ENCODE data around the gene GPX8. TPM values are rescaled to one million over a fixed set of nuclear protein-coding genes. Genes with fewer than 3 reads are reported as not detected.
A peak's percentile ranks its signal among the peaks of the same experiment; 100 is the strongest.

GPX8 gene
- total RNA-seq, 1 experiment from 2014 or later = 18.3 TPM

GRCh38 chr5:55191165-55191564, 31.2 kb downstream of the GPX8 start:
- DNase-seq (peak; percentile 12), ATAC-seq (no peak)
- Histone ChIP-seq H3K27me3 (ENCODE audit: low read length) (no peaks in the 10 kb centered on the region), H2AFZ (ENCODE audit: low read length) (no peak overlapping the region), H3K9me3 (ENCODE audit: low read length) (no peaks in the 10 kb centered on the region), H3K4me2 (ENCODE audit: low read length) (no peak overlapping the region), H3K4me1 (ENCODE audit: insufficient read depth, low read length) (peaks cover 13% of the 10 kb centered on the region), H3K9ac (ENCODE audit: low read length) (no peak overlapping the region), H3K4me3 (ENCODE audit: low read length) (no peak overlapping the region), H3K9me2 (replicated peaks; ENCODE audit: low read length) (no peaks in the 10 kb centered on the region), H3K79me2 (ENCODE audit: low read length) (no peaks in the 10 kb centered on the region), H3K27ac (ENCODE audit: low read length) (no peak overlapping the region), H3K36me3 (ENCODE audit: low read depth, low read length) (no peaks in the 10 kb centered on the region), H3F3A (ENCODE audit: low read length, unreplicated experiment) (no peaks in the 10 kb centered on the region), H4K20me1 (ENCODE audit: low read length) (no peaks in the 10 kb centered on the region)
- no TSS peak for BruUV-seq (replicated peaks)
- TF ChIP-seq EZH2phosphoT487 (IDR thresholded peaks at IDR 0.05; ENCODE audit: borderline replicate concordance, low read length) (no peak), CTCF (conservative IDR thresholded peaks at IDR 0.05; ENCODE audit: low read depth, low read length) (no peak), EZH2 (IDR thresholded peaks at IDR 0.05; ENCODE audit: low read length, unreplicated experiment) (no peak)
- intact Hi-C loops (cut with micrococcal nuclease) = no loop called here
- POLR2A ChIA-PET (ENCODE audit: unreplicated experiment) = no interaction called here
- CTCF ChIA-PET = no interaction called here

- no peak for ATAC-seq
- no peaks in the 10 kb centered on the region for H3K9me2 ChIP-seq (replicated peaks; ENCODE audit: low read length)
- TF ChIP-seq EZH2 (IDR thresholded peaks at IDR 0.05; ENCODE audit: low read length, unreplicated experiment) = no peak
- TF ChIP-seq EZH2phosphoT487 (IDR thresholded peaks at IDR 0.05; ENCODE audit: borderline replicate concordance, low read length) = no peak
- no peak for TF ChIP-seq CTCF (conservative IDR thresholded peaks at IDR 0.05; ENCODE audit: low read depth, low read length)
- no TSS peak for BruUV-seq (replicated peaks)
- no peaks in the 10 kb centered on the region for H3K4me1 ChIP-seq (ENCODE audit: insufficient read depth, low read length)
- no peaks in the 10 kb centered on the region for H3K27me3 ChIP-seq (ENCODE audit: low read length)
- ChIA-PET POLR2A (ENCODE audit: unreplicated experiment) (no interaction called here), CTCF (no interaction called here)
- intact Hi-C loops (cut with micrococcal nuclease) = no loop called here
- no peaks in the 10 kb centered on the region for H3K36me3 ChIP-seq (ENCODE audit: low read depth, low read length)
- no peaks in the 10 kb centered on the region for H3F3A ChIP-seq (ENCODE audit: low read length, unreplicated experiment)
- H2AFZ ChIP-seq (ENCODE audit: low read length) = no peak overlapping the region
- no peaks in the 10 kb centered on the region for H3K9me3 ChIP-seq (ENCODE audit: low read length)
- peak; percentile 20 for DNase-seq
- no peak overlapping the region for H3K4me2 ChIP-seq (ENCODE audit: low read length)
- no peak overlapping the region for H3K27ac ChIP-seq (ENCODE audit: low read length)
- no peak overlapping the region for H3K4me3 ChIP-seq (ENCODE audit: low read length)
- H3K79me2 ChIP-seq (ENCODE audit: low read length) = no peaks in the 10 kb centered on the region
- H3K9ac ChIP-seq (ENCODE audit: low read length) = no peak overlapping the region
- H4K20me1 ChIP-seq (ENCODE audit: low read length) = no peaks in the 10 kb centered on the region
Measured at GRCh38 chr5:55205001-55205400, 45.0 kb downstream of the GPX8 start.

GRCh38 chr5:55211184-55211874, 51.4 kb downstream of the GPX8 start:
- TF ChIP-seq EZH2 (IDR thresholded peaks at IDR 0.05; ENCODE audit: low read length, unreplicated experiment) (no peak), EZH2phosphoT487 (IDR thresholded peaks at IDR 0.05; ENCODE audit: borderline replicate concordance, low read length) (no peak), CTCF (conservative IDR thresholded peaks at IDR 0.05; ENCODE audit: low read depth, low read length) (no peak)
- no peaks in the 10 kb centered on the region for H3K9me3 ChIP-seq (ENCODE audit: low read length)
- H3K9me2 ChIP-seq (replicated peaks; ENCODE audit: low read length) = no peaks in the 10 kb centered on the region
- ATAC-seq = peak; percentile 73
- intact Hi-C loops (cut with micrococcal nuclease) = no loop called here
- no peaks in the 10 kb centered on the region for H3K79me2 ChIP-seq (ENCODE audit: low read length)
- H4K20me1 ChIP-seq (ENCODE audit: low read length) = no peaks in the 10 kb centered on the region
- no peak overlapping the region for H3K27ac ChIP-seq (ENCODE audit: low read length)
- no peaks in the 10 kb centered on the region for H3F3A ChIP-seq (ENCODE audit: low read length, unreplicated experiment)
- H3K4me1 ChIP-seq (ENCODE audit: insufficient read depth, low read length) = peaks cover 5% of the 10 kb centered on the region; the same call in 1 of the 2 replicates
- no peaks in the 10 kb centered on the region for H3K36me3 ChIP-seq (ENCODE audit: low read depth, low read length)
- no peak overlapping the region for H2AFZ ChIP-seq (ENCODE audit: low read length)
- H3K9ac ChIP-seq (ENCODE audit: low read length) = no peak overlapping the region
- ChIA-PET CTCF (interaction anchor here (0.6 to 0.8 kb wide), 3 partner anchors 22 to 969 kb away, joined by 4 to 6 read pairs (median 5); no protein-coding TSS in a partner anchor), POLR2A (ENCODE audit: unreplicated experiment) (no interaction called here)
- peak; percentile 44 for DNase-seq
- no peaks in the 10 kb centered on the region for H3K27me3 ChIP-seq (ENCODE audit: low read length)
- BruUV-seq (replicated peaks) = no TSS peak
- H3K4me2 ChIP-seq (ENCODE audit: low read length) = no peak overlapping the region
- H3K4me3 ChIP-seq (ENCODE audit: low read length) = no peak overlapping the region
